Endothelial cell of umbilical vein (primary cell): Measurements from ENCODE around the gene AIG1.

Experiments
- CTCF ChIP-seq, 2 donors: IDR thresholded peaks; 1 replicate in 1 of 2; 2 replicates in 1 of 2; pipeline ENCODE4 v1.5.1; 2011; ENCODE audit warnings: low read length in 2 of 2, mild to moderate bottlenecking in 2 of 2, moderate library complexity in 2 of 2, control low read depth in 1 of 2, inconsistent platforms in 1 of 2, low read depth in 1 of 2; ENCODE audit not compliant: insufficient read depth in 1 of 2; ENCODE audit errors: extremely low read depth in 1 of 2
- EZH2 ChIP-seq: IDR thresholded peaks from 2 replicates; pipeline ENCODE4 v1.6.1; 2012; ENCODE audit warnings: borderline replicate concordance, low read depth, mild to moderate bottlenecking, moderate library complexity, low read length, inconsistent platforms; ENCODE audit not compliant: severe bottlenecking
- GATA2 ChIP-seq: IDR thresholded peaks from 2 replicates; pipeline ENCODE4 v1.7.0; 2011; ENCODE audit warnings: low read depth, mild to moderate bottlenecking, moderate library complexity, mixed read lengths, low read length; ENCODE audit not compliant: insufficient read length, insufficient read depth
- JUN ChIP-seq: IDR thresholded peaks from 2 replicates; pipeline ENCODE4 v1.6.1; 2011; ENCODE audit warnings: borderline replicate concordance, low read depth; ENCODE audit not compliant: insufficient read length, insufficient read depth
- MAX ChIP-seq: IDR thresholded peaks from 2 replicates; pipeline ENCODE4 v1.6.1; 2011; ENCODE audit not compliant: insufficient read depth, insufficient read length
- POLR2A ChIP-seq: IDR thresholded peaks from 2 replicates; pipeline ENCODE4 v1.6.1; 2012; ENCODE audit warnings: low read depth, mild to moderate bottlenecking, control low read depth, low read length
- POLR2AphosphoS5 ChIP-seq: IDR thresholded peaks from 2 replicates; pipeline ENCODE4 v1.6.1; 2012; ENCODE audit warnings: low read depth, mild to moderate bottlenecking, control low read depth, low read length, moderate library complexity; ENCODE audit not compliant: insufficient read depth

GRCh38 chr6:143222310-143222709 is 161.6 kb downstream of the AIG1 start:
- TF ChIP-seq CTCF (IDR thresholded peaks at IDR 0.05; ENCODE audit: extremely low read depth in 1 of 2, insufficient read depth in 1 of 2, low read depth in 1 of 2, low read length in 2 of 2) (no peak), GATA2 (no peak), EZH2 (no peak), JUN (no peak), POLR2A (no peak), POLR2AphosphoS5 (no peak), MAX (no peak)
